Measurements from ENCODE around the gene TBXT.
"Not testable (repeated sequence)": the region's sequence is repeated elsewhere in the genome, so short reads cannot be mapped to it uniquely, and the experiment has no call there.

- not testable (repeated sequence) for TF ChIP-seq CTCF (IDR thresholded peaks at IDR 0.05; ENCODE audit: low read depth, low read length, poor library complexity, severe bottlenecking); EZH2phosphoT487 (IDR thresholded peaks at IDR 0.05; ENCODE audit: borderline replicate concordance, low read length)
These were observed 44.5 kb downstream of the TBXT start for GRCh38 chr6:166123115-166123514.
